HG03354 (cell line): ENCODE results near the gene COPE.
"Not testable (repeated sequence)": the region's sequence is repeated elsewhere in the genome, so short reads cannot be mapped to it uniquely, and the experiment has no call there.

Experiments used
- ATAC-seq: cut with Tn5 transposase; IDR thresholded peaks from one replicate; pipeline ENCODE4 v1.9.1; 2021; ENCODE audit warnings: mild to moderate bottlenecking; ENCODE audit not compliant: unreplicated experiment, poor library complexity, severe bottlenecking

COPE gene

DNA sequence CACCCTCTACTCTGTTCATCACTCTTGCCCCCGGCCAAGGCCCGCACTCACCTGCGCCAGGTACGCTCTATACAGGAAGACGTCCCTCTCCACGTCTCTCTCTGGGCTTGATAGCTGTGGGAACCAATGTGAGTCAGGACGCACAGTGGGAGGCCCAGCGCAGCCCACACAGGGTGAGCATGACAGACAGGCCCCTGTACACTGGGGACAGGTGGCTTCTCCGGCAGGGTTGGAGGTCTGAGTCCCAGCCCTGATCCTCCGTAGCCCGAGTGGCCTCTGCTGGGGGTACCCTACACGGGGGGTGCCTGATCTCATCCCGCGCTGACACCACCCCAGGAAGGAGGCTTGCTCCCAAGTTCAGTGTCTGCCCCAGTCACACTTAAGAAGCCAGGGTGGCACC lies 6.3 kb downstream of the COPE start:
- no peak for ATAC-seq

DNA sequence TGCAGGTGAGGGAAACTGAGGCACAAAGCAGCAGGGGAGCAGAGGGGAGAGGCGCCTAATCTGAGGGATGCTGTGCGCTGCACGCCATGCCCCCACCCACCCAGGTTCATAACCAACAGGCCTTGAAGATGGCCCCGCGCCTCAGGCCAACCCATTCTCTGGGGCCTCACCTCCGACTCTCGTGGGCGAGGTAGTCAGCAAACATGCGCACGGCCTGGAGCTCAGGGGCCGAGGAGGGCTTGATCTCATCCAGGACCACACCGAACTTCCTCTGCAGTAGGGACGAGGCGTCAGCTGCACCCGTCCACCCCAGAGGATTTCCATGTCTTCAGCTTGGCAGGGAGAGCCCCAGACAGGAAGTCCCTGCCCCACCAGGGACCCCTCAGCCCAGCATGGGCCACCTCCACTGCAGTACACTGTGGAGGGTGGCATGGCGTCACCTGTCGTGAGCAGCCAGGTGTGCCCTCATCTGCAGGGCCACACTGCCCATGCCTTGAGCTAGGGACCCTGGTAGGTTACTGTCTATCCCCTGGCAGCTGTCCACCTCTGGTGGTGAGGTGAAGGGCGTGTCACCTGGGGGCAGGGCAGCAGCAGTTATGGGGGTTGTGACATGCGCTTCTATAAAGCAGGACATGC lies 8.3 kb downstream of the COPE start:
- no peak for ATAC-seq

DNA sequence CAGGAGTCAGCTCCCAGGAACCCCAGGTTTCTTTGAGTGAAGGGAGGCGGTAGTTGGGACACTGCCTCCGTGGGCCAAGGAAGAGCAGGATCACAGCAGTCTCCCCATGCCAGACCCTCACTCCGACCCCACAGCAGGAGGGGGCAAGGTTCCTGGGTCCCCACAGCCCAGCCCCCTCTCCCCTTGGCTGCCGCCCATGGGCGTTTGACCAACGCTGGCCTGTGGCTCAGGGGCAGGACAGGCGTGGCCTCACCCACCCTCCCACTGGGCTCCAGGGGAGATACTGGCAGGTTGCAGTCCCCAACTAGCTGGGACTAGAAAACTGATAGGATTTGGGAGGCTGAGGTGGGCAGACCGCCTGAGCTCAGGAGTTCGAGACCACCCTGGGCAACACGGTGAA lies 9.2 kb downstream of the COPE start:
- ATAC-seq: no peak

DNA sequence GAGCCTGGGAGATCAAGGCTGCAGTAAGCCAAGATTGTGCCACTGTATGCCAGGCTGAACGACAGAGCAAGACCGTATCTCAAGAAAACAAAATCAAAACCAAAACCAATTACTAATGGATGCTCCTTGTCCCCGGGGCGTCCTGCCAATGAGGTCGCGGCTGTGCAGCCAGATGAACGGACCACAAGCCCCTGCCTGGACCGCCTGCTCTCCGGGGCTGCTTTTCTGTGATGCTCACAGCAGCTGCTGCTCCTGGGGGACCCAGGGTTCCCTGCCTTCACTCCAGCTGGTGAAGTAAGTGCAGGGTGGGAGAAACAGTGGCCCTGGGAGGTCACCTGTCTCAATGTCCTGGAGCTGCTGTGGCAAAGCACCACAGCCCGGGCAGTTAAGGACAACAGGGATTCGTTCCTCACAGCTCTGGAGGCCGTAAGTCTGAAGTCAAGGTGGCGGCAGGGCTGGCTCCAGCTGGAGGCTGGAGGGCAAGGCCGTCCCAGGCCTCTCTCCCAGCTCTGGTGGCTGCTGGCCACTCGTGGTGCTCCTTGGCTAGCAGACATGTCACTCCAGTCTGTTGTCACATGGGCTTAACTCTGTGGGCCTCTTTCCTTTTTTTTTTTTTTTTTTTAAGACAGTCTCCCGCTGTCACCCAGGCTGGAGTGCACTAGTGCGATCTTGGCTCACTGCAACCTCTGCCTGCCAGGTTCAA lies 10.1 kb downstream of the COPE start:
- no peak for ATAC-seq

DNA sequence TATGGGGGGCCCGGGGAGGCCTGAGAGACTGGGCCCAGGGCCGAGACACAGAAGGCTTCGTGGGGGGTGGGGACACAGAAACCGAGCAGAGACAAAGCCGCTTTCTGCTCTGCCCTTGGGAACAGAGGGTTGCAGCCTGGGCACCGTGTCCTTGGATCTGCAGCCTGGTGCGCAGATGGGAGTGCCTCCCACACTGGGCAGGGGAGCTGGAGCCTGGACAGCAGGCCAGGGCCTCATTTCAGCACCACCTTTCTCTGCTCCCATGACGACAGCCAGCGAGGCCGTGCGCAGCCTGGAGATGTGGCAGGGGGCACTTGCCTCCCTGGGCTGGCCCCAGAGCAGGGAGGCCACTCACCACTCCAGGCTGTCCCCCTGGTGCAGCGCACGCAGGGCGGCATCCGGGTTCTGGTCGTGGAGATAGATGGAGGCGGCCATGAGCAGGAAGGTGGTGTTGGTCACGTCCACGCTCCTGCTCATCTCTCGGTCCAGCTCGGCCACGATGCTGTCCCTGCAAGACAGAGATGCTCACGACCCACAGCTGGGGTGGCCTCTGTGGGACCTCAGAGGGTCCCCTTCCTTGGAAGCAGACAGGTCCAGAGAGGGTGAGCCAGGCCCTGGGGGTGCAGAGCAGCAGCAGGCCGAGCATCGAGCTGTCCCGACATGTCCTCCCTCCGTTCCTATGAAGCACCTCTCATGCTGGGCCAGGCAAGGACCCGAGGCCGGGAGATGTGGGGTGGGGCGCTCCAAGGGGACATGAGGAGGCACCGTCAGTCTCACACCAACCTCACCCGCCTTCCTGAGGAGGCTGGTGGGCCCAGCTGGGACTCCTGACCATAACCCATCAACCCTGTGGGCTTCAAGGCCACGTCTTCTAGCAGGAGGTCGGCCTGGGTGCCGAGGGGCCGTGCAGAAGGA lies 12.3 kb downstream of the COPE start:
- no peak for ATAC-seq

DNA sequence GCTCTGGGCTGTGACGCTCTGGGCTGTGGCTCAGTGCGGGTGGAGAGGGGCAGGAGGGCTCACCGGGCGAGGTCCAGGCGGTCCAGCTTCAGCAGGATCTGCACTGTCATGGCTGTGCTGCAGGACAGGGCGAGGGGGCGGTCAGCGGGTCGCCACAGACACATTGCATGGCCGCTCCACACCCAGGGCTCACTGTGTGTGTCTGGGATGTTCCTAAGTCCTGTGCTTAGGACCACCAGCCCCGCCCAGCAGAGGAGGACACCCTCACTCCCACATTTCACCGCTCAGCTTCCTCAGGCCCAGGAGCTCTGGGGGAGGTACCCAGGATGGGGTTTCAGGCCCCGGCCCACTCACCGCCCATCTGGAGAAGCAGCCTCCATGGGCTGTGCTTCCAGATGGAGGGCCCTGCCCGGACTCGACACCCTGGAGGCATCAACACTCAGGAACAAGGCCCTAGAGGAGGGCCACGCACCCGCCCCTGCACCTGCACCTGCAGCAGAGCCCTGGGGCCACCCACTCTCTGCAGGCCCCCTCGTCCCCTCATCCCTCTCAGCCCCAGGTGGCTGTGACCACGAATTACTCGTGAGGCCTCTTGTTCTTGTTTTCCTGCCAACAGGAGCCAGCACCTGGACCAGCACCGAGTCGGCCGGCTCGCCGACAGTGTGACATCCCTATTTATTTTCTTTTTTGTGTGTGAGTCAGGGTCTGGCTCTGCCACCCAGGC lies 13.5 kb downstream of the COPE start:
- no peak for ATAC-seq

DNA sequence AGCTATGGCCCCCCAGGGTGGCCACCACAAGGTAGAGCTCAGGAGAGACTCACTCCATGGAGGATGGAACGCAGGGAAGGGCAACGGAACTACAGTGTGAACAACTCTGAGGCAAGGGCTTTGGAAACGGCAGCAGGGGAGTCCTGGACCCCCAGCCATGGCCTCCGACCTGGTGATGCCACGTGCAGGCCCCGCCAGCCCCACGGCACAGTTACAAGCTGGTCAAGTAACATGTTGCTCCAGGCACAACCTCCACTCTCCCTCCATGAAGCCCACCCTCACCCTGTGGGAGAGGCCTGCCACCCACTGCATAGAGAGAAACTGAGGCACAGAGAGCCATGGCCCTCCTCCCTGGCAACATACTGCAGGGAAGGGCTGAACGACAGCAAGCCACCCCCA lies 14.1 kb downstream of the COPE start:
- ATAC-seq: no peak

DNA sequence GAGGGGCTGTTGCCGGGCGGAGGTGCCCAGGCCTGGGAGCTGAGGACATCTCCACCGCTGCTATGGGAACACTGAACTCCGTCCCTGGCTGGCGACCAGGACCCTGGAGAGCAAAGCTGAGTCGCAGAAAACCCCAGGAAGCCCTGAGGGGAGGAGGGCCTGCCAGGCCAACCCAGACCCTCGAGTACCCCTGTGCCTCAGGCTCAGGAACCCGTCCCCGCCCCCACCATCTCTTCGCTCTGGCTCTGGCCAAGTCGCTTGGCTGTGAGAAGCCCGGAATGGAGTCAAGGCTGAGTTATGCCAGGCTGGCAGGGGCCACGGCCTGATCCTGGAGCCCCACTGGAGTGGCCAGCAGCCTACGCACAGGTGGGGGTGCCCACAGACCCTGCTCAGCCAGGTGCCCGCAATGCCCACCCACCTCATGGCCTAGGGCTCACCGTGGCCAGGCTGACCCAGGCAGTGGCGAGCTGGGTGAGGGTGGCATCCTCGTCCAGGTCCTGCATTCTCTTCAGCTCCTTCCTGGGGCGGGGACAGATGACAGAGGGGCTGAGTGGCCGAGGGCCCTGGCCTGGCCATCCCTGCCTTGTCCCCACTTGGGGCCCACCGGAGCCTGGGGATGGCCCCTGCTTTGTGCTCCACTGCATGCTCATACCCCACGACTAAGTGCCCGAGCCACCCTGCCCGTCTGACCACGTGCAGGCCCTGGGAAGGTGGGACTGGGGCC lies 14.7 kb downstream of the COPE start:
- ATAC-seq: no peak

DNA sequence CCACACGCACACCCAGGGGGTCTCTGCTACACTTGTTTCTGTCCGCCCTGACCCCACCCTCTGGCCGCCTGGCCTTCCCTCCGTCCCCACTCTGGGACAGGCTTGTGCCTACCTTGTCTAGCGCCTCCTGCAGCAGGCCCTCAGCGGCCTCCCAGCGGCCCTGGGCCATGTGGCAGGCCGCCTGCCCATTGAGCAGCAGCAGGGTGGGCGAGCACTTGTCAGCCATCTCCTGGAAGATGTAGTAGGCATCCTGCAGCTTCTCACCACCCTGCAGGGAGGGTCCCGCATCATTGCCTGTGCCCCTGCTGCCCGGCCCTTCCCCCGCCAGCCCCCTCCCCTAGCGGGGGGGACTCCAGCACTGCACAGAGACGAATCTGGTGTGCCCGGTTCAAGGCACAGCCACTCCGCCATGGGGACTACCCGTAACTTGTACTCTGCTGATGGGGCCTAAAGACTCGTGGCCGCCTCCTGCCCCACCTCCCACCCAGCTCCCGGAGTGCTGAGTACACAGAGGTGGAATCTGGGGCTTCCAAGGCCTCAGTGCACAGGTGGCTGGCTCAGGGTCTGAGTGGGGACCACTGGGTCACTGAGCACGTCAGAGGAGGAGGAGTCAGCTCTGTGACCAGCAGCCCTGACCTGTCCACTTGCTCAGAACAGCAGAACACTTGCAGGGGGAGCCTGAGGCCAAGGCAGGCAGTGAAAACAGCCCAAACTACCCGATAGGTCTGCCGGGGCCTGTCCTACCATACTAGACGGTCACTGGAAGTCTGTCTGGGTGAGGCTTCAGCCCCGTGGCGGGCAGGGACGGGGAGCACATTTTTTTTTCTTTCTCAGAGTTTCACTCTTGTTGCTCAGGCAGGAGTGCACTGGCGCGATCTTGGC lies 15.8 kb downstream of the COPE start:
- ATAC-seq: no peak

DNA sequence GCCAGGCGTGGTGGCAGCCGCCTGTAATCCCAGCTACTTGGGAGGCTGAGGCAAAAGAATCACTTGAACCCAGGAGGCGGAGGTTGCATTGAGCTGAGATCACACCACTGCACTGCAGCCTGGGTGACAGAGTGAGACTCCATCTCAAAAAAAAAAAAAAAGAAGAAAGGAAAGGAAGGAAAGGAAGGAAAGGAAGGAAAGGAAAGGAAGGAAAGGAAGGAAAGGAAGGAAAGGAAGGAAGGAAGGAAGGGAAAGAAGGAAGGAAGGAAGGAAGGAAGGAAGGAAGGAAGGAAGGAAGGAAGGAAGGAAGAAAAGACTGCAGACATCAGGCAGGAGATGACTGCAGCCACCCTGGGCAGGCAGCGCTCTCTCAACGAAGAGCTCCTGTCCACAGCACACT lies 16.7 kb downstream of the COPE start:
- ATAC-seq: not testable (repeated sequence)

DNA sequence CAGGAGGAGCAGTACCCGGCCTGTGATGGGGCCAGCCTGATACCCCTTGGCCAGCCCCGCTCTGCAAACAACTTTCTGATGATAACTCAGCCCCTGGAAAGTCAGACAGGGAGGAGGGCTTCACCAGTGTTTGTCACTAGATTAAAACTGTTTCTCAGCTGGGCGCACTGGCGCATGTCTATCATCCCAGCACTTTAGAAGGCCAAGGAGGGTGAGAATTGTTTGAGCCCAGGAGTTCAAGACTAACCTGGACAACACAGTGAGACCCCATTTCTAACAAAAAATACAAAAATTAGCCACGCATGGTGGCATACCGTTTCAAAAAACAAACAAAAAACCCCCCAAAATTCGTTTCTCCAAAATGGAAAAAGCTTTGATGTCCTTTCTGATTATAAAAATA lies 17.7 kb downstream of the COPE start:
- no peak for ATAC-seq

DNA sequence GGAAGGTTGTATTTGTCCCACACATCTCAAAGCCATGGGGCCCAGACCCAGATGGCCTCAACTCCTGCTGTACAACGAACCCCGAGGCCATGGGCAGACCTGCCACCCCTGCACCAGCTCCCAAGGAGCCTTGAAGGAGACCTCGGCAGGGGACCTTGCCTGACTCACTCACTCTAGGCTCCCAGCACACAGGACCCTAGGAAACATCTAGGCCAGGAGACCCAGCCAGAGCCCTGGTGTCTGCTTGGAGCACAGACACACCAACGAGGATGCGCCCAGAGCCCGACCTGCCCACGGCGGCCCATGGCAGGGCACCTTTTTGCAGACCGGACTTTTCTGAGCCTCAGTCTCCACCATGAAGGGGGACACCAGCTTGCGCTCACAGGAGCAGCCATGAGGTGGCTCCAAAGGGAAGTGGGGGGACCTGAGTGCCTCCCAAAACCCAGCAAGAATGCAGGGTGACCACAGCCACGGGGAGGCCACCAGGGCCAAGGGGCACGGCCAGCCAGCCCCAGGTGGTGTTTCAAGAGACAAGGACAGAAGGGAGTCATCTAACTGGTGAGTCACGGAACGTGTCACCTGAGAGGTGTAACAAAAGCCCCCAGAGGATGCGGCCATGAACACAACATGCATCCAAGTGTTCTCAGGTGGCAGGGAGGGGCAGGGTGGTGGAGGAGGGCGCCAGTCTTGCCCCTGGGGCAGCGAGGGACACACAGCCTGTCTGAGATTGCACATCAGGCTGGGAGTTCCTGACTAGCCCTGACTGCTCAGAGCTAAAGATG lies 18.3 kb downstream of the COPE start:
- ATAC-seq: no peak

DNA sequence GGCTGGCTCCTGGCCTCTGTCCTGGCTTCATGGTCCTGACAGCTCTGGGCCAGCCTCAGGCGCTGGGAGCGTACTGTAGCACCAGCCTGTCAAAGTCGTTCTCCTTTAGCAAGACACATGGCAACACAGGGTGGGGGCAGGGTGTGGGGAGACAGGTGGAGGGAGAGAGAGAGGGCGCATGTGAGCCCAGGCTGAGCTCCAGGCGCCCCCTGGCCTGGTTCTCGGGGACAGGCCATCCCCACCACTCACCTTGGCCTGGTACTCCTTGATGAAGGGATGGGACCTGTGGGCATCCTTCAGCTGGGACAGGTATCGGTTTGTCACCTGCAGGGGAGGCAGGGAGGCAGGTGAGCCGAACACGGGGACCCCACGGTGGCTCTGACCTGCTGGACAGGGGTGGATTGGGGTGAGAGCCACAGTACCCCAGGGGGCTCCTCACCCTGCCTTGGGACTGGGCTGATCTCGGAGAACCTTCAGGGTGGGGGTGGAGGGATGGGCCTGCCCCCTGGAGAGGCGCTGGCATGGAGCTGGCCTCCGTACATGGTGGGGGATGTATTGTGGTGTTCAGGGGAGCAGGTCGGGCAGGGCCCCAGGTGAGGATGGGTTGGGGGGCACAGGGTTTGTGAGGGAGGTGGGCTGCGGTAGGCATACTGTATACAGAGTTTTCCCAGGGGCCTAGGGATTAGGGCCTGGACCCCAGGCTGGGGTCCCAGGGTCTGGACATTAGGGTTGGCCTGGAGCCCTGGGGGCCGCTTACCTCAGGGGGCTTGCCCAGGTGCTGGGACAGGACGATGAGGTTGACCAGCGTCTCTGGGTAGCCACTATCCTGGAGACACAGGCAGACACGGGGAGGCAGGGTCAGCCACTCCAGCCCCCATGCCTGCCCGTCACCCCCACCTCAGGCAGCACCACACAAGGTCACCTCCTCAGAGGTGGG lies 19.3 kb downstream of the COPE start:
- ATAC-seq: no peak

DNA sequence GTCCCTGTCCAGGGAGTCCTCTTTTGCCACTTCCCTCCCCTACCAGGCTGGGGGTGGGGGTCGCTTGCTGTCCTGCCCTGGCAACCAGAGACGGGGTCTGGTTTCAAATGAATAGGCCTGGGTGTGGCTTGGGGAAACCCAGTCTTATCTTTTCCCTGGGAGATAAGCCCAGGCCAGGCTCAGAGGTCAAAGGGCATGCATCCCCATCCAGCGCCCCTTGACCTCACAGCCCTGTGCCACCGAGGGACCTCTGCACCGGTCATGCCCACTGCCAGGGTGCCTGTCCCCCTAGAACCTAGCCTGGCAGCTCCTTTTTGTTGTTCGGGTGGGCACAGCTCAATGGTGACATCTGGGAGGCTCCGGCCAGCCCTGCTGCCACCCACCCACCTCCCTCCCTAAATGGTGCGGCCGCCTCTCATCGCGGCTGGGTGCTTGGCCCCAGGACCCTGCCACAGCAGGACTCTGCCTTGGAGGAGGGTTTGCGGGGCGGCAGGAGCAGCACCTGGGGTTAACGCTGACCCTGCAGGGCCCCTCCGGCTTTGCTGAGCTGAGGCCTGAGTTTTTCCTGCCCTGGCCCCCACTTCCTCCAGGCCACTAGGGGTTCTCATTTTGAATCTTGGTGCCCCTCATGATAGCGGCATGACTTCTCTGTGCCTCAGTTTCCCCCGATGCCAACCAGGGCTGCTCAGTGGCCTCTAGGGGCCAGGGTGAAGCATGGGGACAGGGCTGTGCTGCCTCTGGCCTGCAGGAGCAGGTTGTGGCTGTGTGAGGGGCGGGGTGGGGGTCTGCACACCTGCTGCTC lies 20.4 kb downstream of the COPE start:
- ATAC-seq: no peak

DNA sequence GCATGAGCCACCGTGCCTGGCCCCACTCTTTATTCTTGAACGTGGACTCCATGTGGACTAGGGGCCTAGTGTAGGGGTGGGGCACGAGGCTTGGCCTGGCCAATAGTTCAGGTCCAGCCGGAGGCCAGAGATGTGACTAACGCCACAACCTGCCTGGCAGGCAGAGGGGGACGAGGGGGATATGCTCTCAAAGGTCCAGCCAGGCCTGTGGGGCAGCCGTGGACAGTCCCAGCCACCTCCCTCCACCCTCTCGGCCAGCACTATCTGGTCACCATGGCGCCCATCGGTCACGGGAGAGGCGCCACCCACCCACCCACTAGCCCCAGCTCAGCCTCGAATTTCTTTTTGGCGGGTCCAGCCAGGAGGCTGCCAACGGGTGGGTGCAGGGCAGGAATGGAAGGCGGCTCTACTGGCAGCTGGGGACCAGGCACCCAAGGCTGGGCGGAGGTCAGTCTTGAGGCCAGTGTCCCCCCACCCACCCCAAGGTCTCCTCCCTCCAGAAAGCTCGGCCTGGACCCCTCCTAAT lies 21.0 kb downstream of the COPE start:
- ATAC-seq: no peak
